ENCODE results near the gene PLAC1.

PLAC1 gene

GRCh38 chrX:134613396-134613795, 44.9 kb downstream of the PLAC1 start:
- Histone ChIP-seq H3K4me1 (ENCODE audit: control insufficient read depth, insufficient read depth, low read length) (no peaks in the 10 kb centered on the region), H3K27me3 (ENCODE audit: control insufficient read depth, insufficient read depth, low read length) (no peaks in the 10 kb centered on the region), H3K36me3 (ENCODE audit: control insufficient read depth, insufficient read depth, low read length) (no peaks in the 10 kb centered on the region), H3K27ac (ENCODE audit: low read length) (no peak overlapping the region), H3K9me3 (ENCODE audit: control insufficient read depth, insufficient read depth, low read length) (no peaks in the 10 kb centered on the region), H3K4me3 (ENCODE audit: low read length) (no peak overlapping the region)
- DNase-seq (ENCODE audit: low read depth, low spot score): no peak
- no CpG with 5 or more reads among the region's 3 CpGs for WGBS (ENCODE audit: insufficient coverage, insufficient read length)

- Histone ChIP-seq H3K9me3 (ENCODE audit: control insufficient read depth, insufficient read depth, low read length) (no peaks in the 10 kb centered on the region), H3K27ac (ENCODE audit: low read length) (no peak overlapping the region), H3K36me3 (ENCODE audit: control insufficient read depth, insufficient read depth, low read length) (no peaks in the 10 kb centered on the region), H3K27me3 (ENCODE audit: control insufficient read depth, insufficient read depth, low read length) (no peaks in the 10 kb centered on the region), H3K4me1 (ENCODE audit: control insufficient read depth, insufficient read depth, low read length) (0 out of 2 replicates have a peak, but pooled peaks cover 1% of the 10 kb centered on the region), H3K4me3 (ENCODE audit: low read length) (no peak overlapping the region)
- no peak for DNase-seq (ENCODE audit: low read depth, low spot score)
- no CpG with 5 or more reads among the region's 1 CpG for WGBS (ENCODE audit: insufficient coverage, insufficient read length)
These were observed 50.1 kb downstream of the PLAC1 start for GRCh38 chrX:134608153-134608552.

GRCh38 chrX:134607523-134607922, 50.7 kb downstream of the PLAC1 start:
- Histone ChIP-seq H3K27me3 (ENCODE audit: control insufficient read depth, insufficient read depth, low read length) (no peaks in the 10 kb centered on the region), H3K36me3 (ENCODE audit: control insufficient read depth, insufficient read depth, low read length) (no peaks in the 10 kb centered on the region), H3K27ac (ENCODE audit: low read length) (no peak overlapping the region), H3K4me1 (ENCODE audit: control insufficient read depth, insufficient read depth, low read length) (0 out of 2 replicates have a peak, but pooled peaks cover 1% of the 10 kb centered on the region), H3K4me3 (ENCODE audit: low read length) (no peak overlapping the region), H3K9me3 (ENCODE audit: control insufficient read depth, insufficient read depth, low read length) (no peaks in the 10 kb centered on the region)
- no peak for DNase-seq (ENCODE audit: low read depth, low spot score)
- WGBS (ENCODE audit: insufficient coverage, insufficient read length): no CpG with 5 or more reads among the region's 6 CpGs

- Histone ChIP-seq H3K27me3 (ENCODE audit: control insufficient read depth, insufficient read depth, low read length) (no peaks in the 10 kb centered on the region), H3K4me1 (ENCODE audit: control insufficient read depth, insufficient read depth, low read length) (0 out of 2 replicates have a peak, but pooled peaks cover 1% of the 10 kb centered on the region), H3K4me3 (ENCODE audit: low read length) (no peak overlapping the region), H3K9me3 (ENCODE audit: control insufficient read depth, insufficient read depth, low read length) (no peaks in the 10 kb centered on the region), H3K27ac (ENCODE audit: low read length) (no peak overlapping the region), H3K36me3 (ENCODE audit: control insufficient read depth, insufficient read depth, low read length) (no peaks in the 10 kb centered on the region)
- no peak for DNase-seq (ENCODE audit: low read depth, low spot score)
- WGBS (ENCODE audit: insufficient coverage, insufficient read length): no CpG with 5 or more reads among the region's 4 CpGs
These were observed 53.5 kb downstream of the PLAC1 start for GRCh38 chrX:134604701-134605311.

- no peaks in the 10 kb centered on the region for H3K9me3 ChIP-seq (ENCODE audit: control insufficient read depth, insufficient read depth, low read length)
- H3K36me3 ChIP-seq (ENCODE audit: control insufficient read depth, insufficient read depth, low read length): no peaks in the 10 kb centered on the region
- no peak for DNase-seq (ENCODE audit: low read depth, low spot score)
- H3K27me3 ChIP-seq (ENCODE audit: control insufficient read depth, insufficient read depth, low read length): no peaks in the 10 kb centered on the region
- no peak overlapping the region for H3K27ac ChIP-seq (ENCODE audit: low read length)
- no CpG with 5 or more reads among the region's 3 CpGs for WGBS (ENCODE audit: insufficient coverage, insufficient read length)
- 0 out of 2 replicates have a peak, but pooled peaks cover 1% of the 10 kb centered on the region for H3K4me1 ChIP-seq (ENCODE audit: control insufficient read depth, insufficient read depth, low read length)
- H3K4me3 ChIP-seq (ENCODE audit: low read length): no peak overlapping the region
These were observed 54.2 kb downstream of the PLAC1 start for GRCh38 chrX:134603806-134604700.

- Histone ChIP-seq H3K4me3 (ENCODE audit: low read length) (no peak overlapping the region), H3K36me3 (ENCODE audit: control insufficient read depth, insufficient read depth, low read length) (no peaks in the 10 kb centered on the region), H3K27ac (ENCODE audit: low read length) (no peak overlapping the region), H3K4me1 (ENCODE audit: control insufficient read depth, insufficient read depth, low read length) (0 out of 2 replicates have a peak, but pooled peaks cover 1% of the 10 kb centered on the region), H3K9me3 (ENCODE audit: control insufficient read depth, insufficient read depth, low read length) (no peaks in the 10 kb centered on the region), H3K27me3 (ENCODE audit: control insufficient read depth, insufficient read depth, low read length) (no peaks in the 10 kb centered on the region)
- DNase-seq (ENCODE audit: low read depth, low spot score): no peak
These were observed 55.9 kb downstream of the PLAC1 start for GRCh38 chrX:134602410-134602809.

- Histone ChIP-seq H3K9me3 (ENCODE audit: control insufficient read depth, insufficient read depth, low read length) (no peaks in the 10 kb centered on the region), H3K27me3 (ENCODE audit: control insufficient read depth, insufficient read depth, low read length) (no peaks in the 10 kb centered on the region), H3K27ac (ENCODE audit: low read length) (no peak overlapping the region), H3K36me3 (ENCODE audit: control insufficient read depth, insufficient read depth, low read length) (no peaks in the 10 kb centered on the region), H3K4me1 (ENCODE audit: control insufficient read depth, insufficient read depth, low read length) (0 out of 2 replicates have a peak, but pooled peaks cover 1% of the 10 kb centered on the region), H3K4me3 (ENCODE audit: low read length) (no peak overlapping the region)
- WGBS (ENCODE audit: insufficient coverage, insufficient read length): no CpG with 5 or more reads among the region's 1 CpG
- DNase-seq (ENCODE audit: low read depth, low spot score): no peak
These were observed 57.0 kb downstream of the PLAC1 start for GRCh38 chrX:134601240-134601765.

GRCh38 chrX:134600714-134601113, 57.6 kb downstream of the PLAC1 start:
- 0 out of 2 replicates have a peak, but pooled peaks cover 1% of the 10 kb centered on the region for H3K4me1 ChIP-seq (ENCODE audit: control insufficient read depth, insufficient read depth, low read length)
- no peaks in the 10 kb centered on the region for H3K27me3 ChIP-seq (ENCODE audit: control insufficient read depth, insufficient read depth, low read length)
- no peak overlapping the region for H3K27ac ChIP-seq (ENCODE audit: low read length)
- no peak overlapping the region for H3K4me3 ChIP-seq (ENCODE audit: low read length)
- H3K9me3 ChIP-seq (ENCODE audit: control insufficient read depth, insufficient read depth, low read length): no peaks in the 10 kb centered on the region
- no peaks in the 10 kb centered on the region for H3K36me3 ChIP-seq (ENCODE audit: control insufficient read depth, insufficient read depth, low read length)
- WGBS (ENCODE audit: insufficient coverage, insufficient read length): no CpG with 5 or more reads among the region's 2 CpGs
- no peak for DNase-seq (ENCODE audit: low read depth, low spot score)

- no peaks in the 10 kb centered on the region for H3K27me3 ChIP-seq (ENCODE audit: control insufficient read depth, insufficient read depth, low read length)
- no peak overlapping the region for H3K4me3 ChIP-seq (ENCODE audit: low read length)
- no peaks in the 10 kb centered on the region for H3K36me3 ChIP-seq (ENCODE audit: control insufficient read depth, insufficient read depth, low read length)
- H3K9me3 ChIP-seq (ENCODE audit: control insufficient read depth, insufficient read depth, low read length): no peaks in the 10 kb centered on the region
- DNase-seq (ENCODE audit: low read depth, low spot score): no peak
- H3K27ac ChIP-seq (ENCODE audit: low read length): no peak overlapping the region
- 0 out of 2 replicates have a peak, but pooled peaks cover 1% of the 10 kb centered on the region for H3K4me1 ChIP-seq (ENCODE audit: control insufficient read depth, insufficient read depth, low read length)
- no CpG with 5 or more reads among the region's 5 CpGs for WGBS (ENCODE audit: insufficient coverage, insufficient read length)
These were observed 58.9 kb downstream of the PLAC1 start for GRCh38 chrX:134599184-134599914.

- H3K36me3 ChIP-seq (ENCODE audit: control insufficient read depth, insufficient read depth, low read length): no peaks in the 10 kb centered on the region
- no peaks in the 10 kb centered on the region for H3K4me1 ChIP-seq (ENCODE audit: control insufficient read depth, insufficient read depth, low read length)
- no peak overlapping the region for H3K27ac ChIP-seq (ENCODE audit: low read length)
- H3K4me3 ChIP-seq (ENCODE audit: low read length): no peak overlapping the region
- no peak for DNase-seq (ENCODE audit: low read depth, low spot score)
- H3K9me3 ChIP-seq (ENCODE audit: control insufficient read depth, insufficient read depth, low read length): no peaks in the 10 kb centered on the region
- H3K27me3 ChIP-seq (ENCODE audit: control insufficient read depth, insufficient read depth, low read length): no peaks in the 10 kb centered on the region
These were observed 66.0 kb downstream of the PLAC1 start for GRCh38 chrX:134592303-134592702.
